H54 (cell line): ENCODE data around the gene SQOR.

Source experiments
- DNase-seq: peaks from one replicate; pipeline ENCODE4 v3.0.0; 2011; ENCODE audit warnings: low spot score, mixed read lengths; ENCODE audit not compliant: insufficient read length
- FAIRE-seq: peaks from 3 replicates; lab custom pipeline; 2011; peaks lifted over from hg19 to GRCh38; lab: Jason Lieb, UNC
- POLR2A ChIP-seq: IDR thresholded peaks from 2 replicates; pipeline ENCODE4 v1.6.1; 2011; ENCODE audit warnings: low read depth, mild to moderate bottlenecking, low read length

The SQOR gene

GRCh38 chr15:45606841-45607240, 28.0 kb upstream of the SQOR start:
- no peak for FAIRE-seq
- no peak for TF ChIP-seq POLR2A
- DNase-seq = no peak

DNA sequence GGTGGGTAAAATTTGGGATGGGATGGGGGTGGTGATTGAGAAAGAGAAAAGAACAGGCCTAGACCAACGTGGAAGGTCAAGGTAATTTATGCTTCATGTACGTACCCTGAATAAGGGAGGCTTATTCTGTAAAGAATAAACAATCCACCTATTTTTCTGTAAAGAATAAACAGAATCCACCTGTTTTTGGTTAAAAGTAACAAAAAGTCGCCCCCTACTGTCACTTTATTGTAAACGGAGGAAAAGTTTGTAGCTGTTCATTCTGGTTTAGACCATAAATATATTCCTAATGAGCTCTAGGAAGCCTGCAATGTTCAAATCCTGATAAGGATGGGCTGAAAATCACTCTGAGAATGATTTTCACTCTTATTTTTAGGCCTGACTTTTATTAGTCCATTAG, 23.5 kb upstream of the SQOR start:
- DNase-seq = no peak
- peak; percentile 82 for FAIRE-seq
- TF ChIP-seq POLR2A = no peak

- DNase-seq = no peak
- TF ChIP-seq POLR2A = no peak
- peak; percentile 53 for FAIRE-seq
These were observed 21.9 kb upstream of the SQOR start for GRCh38 chr15:45612790-45613415.

GRCh38 chr15:45616901-45617323, 17.9 kb upstream of the SQOR start:
- FAIRE-seq = peak; percentile 30

DNA sequence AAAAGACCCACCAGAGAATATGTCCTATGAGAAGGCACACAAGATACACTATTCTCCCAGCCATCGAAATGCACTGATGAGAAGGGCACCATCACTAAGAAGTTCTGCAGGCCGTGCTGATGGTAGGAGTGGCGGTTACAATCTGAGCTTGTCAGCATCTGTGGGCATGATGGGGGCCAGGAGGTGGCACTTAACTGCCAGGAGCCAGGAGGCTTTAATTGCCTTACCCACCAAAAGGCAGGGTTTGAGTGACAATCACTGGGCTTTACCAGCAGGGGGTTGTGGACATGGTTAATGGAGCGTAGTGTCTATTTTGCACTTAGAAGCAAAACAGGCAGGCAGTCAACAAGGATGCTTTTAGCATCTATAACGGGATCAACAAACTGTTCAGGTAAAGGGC, 16.0 kb upstream of the SQOR start:
- no peak for FAIRE-seq
- TF ChIP-seq POLR2A = no peak
- DNase-seq = no peak

More at GRCh38 chr15:45616901-45617323, 17.9 kb upstream of the SQOR start:
- no peak for DNase-seq
- no peak for TF ChIP-seq POLR2A

DNA sequence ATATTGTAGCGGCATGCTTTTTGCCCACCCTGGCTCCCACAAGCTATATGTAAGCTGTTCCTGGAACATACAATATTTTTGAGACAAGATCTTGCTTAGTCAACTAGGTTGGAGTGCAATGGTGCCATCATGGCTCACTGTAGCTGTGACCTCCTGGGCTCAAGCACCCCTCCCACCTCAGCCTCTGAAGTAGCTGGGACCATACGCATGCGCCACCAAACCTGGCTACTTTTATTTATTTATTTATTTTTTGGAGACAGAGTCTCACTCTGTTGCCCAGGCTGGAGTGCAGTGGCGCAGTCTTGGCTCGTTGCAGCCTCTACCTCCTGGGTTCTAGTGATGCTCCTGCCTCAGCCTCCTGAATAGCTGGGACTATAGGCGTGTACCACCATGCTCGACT, 6.7 kb upstream of the SQOR start:
- no peak for FAIRE-seq
- no peak for DNase-seq
- TF ChIP-seq POLR2A = no peak

DNA sequence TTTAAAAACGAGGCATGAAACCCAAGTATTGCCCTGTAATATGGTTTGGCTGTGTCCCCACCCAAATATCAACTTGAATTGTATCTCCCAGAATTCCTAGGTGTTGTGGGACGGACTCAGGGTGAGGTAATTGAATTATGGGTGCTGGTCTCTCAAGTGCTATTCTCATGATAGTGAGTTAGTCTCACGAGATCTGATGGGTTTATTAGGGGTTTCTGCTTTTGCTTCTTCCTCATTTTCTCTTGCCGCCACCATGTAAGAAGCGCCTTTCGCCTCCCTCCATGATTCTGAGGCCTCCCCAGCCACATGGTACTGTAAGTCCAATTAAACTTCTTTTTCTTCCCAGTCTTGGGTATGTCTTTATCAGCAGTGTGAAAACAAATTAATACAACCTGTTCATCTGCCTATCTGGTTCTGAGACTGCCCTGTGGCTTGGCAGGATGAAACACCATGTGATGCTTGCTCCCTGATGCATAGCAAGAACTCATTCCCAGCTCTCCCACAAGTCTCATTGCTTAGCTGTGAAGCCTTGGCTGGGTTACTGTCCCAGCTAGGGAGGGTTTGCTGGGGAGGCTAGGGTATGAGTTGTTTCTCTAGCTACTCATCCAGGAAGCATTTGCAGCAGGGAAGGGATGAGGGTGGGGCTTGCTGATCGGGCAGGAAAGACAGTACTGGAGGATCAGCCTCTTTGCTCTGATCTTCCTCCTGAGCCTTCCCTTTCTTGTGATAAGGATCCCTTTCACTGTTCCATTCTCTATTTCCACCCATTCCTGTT, 3.7 kb upstream of the SQOR start:
- DNase-seq = peak; percentile 39
- no peak for TF ChIP-seq POLR2A
- peak; percentile 92 for FAIRE-seq

DNA sequence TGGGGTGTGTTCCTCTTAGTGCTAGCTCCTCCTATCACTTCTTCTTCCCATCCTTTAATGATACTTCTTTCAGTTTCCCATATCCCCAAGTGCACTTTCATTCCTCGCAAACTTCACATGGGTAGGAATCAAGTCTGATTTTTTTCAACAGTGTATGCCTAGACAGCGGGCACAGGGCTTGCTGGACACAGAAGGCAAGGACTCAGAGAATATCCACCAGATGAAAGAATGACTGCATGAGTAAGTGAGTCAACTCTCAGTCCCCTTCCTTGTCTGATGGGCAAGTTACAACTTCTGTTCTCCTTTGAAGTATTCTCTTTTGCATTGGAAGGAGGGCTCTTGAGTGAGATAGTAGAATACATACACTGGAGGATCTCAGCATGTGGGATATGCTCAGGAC, 3.1 kb upstream of the SQOR start:
- no peak for DNase-seq
- peak; percentile 33 for FAIRE-seq
- no peak for TF ChIP-seq POLR2A

GRCh38 chr15:45635191-45635638, 386 bp downstream of the SQOR start:
- no peak for TF ChIP-seq POLR2A
- no peak for FAIRE-seq
- no peak for DNase-seq

DNA sequence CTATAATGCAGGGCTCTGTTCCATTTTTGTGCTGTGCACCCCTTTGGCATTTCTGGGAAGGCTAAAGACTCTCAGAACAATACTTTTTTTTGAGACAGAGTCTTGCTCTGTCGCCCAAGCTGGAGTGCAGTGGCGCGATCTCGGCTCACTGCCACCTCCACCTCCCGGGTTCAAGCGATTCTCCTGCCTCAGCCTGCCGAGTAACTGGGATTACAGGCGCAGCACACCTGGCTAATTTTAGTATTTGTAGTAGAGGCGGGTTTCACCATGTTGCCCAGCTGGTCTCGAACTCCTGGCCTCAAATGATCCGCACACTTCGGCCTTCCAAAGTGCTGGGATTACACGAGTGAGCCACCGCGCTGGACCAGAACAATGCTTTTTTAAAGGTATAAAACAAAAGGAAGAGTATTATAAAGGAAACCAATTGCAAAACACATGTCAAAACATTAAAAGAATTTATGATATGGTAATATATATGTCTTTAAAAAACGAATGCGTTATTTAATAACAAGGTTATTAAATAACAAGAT, 999 bp downstream of the SQOR start:
- FAIRE-seq (no peak), DNase-seq (no peak)
- no peak for TF ChIP-seq POLR2A

DNA sequence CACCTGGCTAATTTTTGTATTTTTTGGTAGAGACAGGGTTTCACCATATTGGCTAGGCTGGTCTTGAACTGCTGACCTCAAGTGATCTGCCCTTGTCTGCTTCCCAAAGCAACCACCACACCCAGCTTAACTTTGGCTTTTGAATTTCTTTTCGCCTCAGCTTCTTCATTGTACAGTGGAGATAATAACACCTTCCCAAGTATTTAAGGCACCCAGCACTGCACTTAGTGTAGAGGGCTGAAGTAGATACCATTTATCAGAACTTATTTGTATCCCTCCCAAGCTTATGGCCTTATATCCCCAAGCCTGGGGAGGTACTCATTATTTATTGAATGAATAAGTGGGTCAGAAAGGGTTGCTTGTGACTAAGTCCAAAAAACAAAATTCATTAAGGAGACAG, 2.3 kb downstream of the SQOR start:
- DNase-seq (no peak), FAIRE-seq (no peak)
- TF ChIP-seq POLR2A = no peak

GRCh38 chr15:45637552-45638033, 2.8 kb downstream of the SQOR start:
- no peak for TF ChIP-seq POLR2A
- peak; percentile 36 for FAIRE-seq
- no peak for DNase-seq

GRCh38 chr15:45640616-45641015, 5.8 kb downstream of the SQOR start:
- peak; percentile 63 for DNase-seq
- FAIRE-seq = peak; percentile 94
- TF ChIP-seq POLR2A = no peak

- peak; percentile 36 for DNase-seq
- FAIRE-seq = peak; percentile 45
- no peak for TF ChIP-seq POLR2A
These were observed 6.5 kb downstream of the SQOR start for GRCh38 chr15:45641374-45641781.
